Suprapubic skin (tissue), 4 donors: Measurements from ENCODE around the gene SRBD1. TPM values are rescaled to one million over a fixed set of nuclear protein-coding genes. Genes with fewer than 3 reads are reported as not detected.

Experiments
- DNase-seq, 2 donors: peaks; one replicate each; pipeline ENCODE4 v3.0.0-alpha.2; 2019; ENCODE audit warnings: low spot score in 2 of 2
- H3K27ac ChIP-seq: fragments of 200-600 bp; sonication (generic); one replicate; pipeline ENCODE4 v1.5.1; 2019
- H3K27me3 ChIP-seq: fragments of 200-600 bp; sonication (generic); one replicate; pipeline ENCODE4 v1.5.1; 2019
- H3K36me3 ChIP-seq: fragments of 200-600 bp; sonication (generic); one replicate; pipeline ENCODE4 v1.5.1; 2019
- H3K4me1 ChIP-seq: fragments of 200-600 bp; sonication (generic); one replicate; pipeline ENCODE4 v1.5.1; 2019
- H3K4me3 ChIP-seq: fragments of 200-600 bp; sonication (generic); one replicate; pipeline ENCODE4 v1.5.1; 2019; ENCODE audit warnings: mild to moderate bottlenecking
- H3K9me3 ChIP-seq: fragments of 200-600 bp; sonication (generic); one replicate; pipeline ENCODE4 v1.5.1; 2019
- EP300 ChIP-seq: sonication (generic); formaldehyde crosslinking; IDR thresholded peaks from one replicate; pipeline ENCODE4 v1.6.1; 2017; ENCODE audit warnings: antibody characterized with exemption
- POLR2A ChIP-seq, 2 donors: fragments of 450-650 bp; IDR thresholded peaks; one replicate each; pipeline ENCODE4 v1.6.1; 2017; ENCODE audit warnings: antibody characterized with exemption in 2 of 2, mild to moderate bottlenecking in 2 of 2, moderate library complexity in 2 of 2
- POLR2AphosphoS5 ChIP-seq, 3 donors: sonication (generic); formaldehyde crosslinking; IDR thresholded peaks; one replicate each; pipeline ENCODE4 v1.6.1; 2017; ENCODE audit warnings: antibody characterized with exemption in 3 of 3
- WGBS: methylation state at CpG from one replicate; pipeline ENCODE4 v1.1.5; 2018; 5-methylcytosine and 5-hydroxymethylcytosine counted together
- total RNA-seq, 4 donors: library from RNA; depleted of rRNA; stranded (reverse); fragments of >200 nt; gene quantifications; one replicate each; pipeline ENCODE4 v1.1.0, GENCODE V29; 2016
- TF ChIP-seq, protein P1 (sequence below), 2 donors: fragments of 200-600 bp in 1 of 2; fragments of 450-650 bp in 1 of 2; sonication (generic) in 1 of 2; IDR thresholded peaks; one replicate each; pipeline ENCODE4 v1.5.1; 2016 to 2019; ENCODE audit warnings: antibody characterized with exemption in 2 of 2, mild to moderate bottlenecking in 1 of 2, moderate library complexity in 1 of 2

Gene SRBD1
- total RNA-seq, 4 donors from 2014 or later, result 6.1 to 9.6 (median 7.2) TPM

- H3K27ac ChIP-seq, result no peak overlapping the region
- no peak for DNase-seq
- WGBS, result 87% methylated on average over 2 of the region's 2 CpGs
- H3K9me3 ChIP-seq, result no peaks in the 10 kb centered on the region
- no peaks in the 10 kb centered on the region for H3K4me1 ChIP-seq
- no peak for TF ChIP-seq EP300
- TF ChIP-seq, protein P1, sequence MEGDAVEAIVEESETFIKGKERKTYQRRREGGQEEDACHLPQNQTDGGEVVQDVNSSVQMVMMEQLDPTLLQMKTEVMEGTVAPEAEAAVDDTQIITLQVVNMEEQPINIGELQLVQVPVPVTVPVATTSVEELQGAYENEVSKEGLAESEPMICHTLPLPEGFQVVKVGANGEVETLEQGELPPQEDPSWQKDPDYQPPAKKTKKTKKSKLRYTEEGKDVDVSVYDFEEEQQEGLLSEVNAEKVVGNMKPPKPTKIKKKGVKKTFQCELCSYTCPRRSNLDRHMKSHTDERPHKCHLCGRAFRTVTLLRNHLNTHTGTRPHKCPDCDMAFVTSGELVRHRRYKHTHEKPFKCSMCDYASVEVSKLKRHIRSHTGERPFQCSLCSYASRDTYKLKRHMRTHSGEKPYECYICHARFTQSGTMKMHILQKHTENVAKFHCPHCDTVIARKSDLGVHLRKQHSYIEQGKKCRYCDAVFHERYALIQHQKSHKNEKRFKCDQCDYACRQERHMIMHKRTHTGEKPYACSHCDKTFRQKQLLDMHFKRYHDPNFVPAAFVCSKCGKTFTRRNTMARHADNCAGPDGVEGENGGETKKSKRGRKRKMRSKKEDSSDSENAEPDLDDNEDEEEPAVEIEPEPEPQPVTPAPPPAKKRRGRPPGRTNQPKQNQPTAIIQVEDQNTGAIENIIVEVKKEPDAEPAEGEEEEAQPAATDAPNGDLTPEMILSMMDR (IDR thresholded peaks at IDR 0.05), result no peak
- TF ChIP-seq POLR2A (IDR thresholded peaks at IDR 0.05), result no peak
- TF ChIP-seq POLR2AphosphoS5 (IDR thresholded peaks at IDR 0.05), result no peak
- no peaks in the 10 kb centered on the region for H3K27me3 ChIP-seq
- no peak overlapping the region for H3K4me3 ChIP-seq
- H3K36me3 ChIP-seq, result no peaks in the 10 kb centered on the region
These were observed 141.6 kb downstream of the SRBD1 start for GRCh38 chr2:45469314-45470099.

- Histone ChIP-seq H3K36me3 (no peaks in the 10 kb centered on the region), H3K27me3 (no peaks in the 10 kb centered on the region), H3K4me1 (no peaks in the 10 kb centered on the region), H3K9me3 (no peaks in the 10 kb centered on the region), H3K27ac (no peak overlapping the region), H3K4me3 (no peak overlapping the region)
- TF ChIP-seq, protein P1 (IDR thresholded peaks at IDR 0.05), result no peak
- TF ChIP-seq POLR2AphosphoS5 (IDR thresholded peaks at IDR 0.05) (no peak), EP300 (no peak), POLR2A (IDR thresholded peaks at IDR 0.05) (no peak)
- 96% methylated on average over 4 of the region's 4 CpGs for WGBS
- DNase-seq, result no peak
These were observed 142.8 kb downstream of the SRBD1 start for GRCh38 chr2:45468279-45468678.

DNA sequence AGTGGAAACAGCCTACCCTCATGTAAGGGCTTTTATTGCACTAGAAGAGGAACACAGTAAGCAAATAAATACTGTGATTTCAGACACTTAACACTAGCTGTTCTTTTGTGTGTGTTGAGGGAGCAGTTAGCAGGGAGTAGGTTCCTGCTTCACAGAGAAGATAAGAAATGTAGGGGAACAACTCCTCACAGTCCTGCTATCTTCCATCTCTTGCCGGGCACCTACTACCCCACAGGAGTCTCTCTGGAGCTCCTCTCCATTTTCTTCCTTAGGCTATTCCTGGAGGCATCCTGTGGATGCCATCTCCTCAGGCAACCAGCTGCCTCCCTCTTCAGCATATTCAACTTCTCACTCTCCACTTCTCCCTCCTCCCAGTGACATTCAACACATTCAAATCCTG lies 145.0 kb downstream of the SRBD1 start:
- no peak for DNase-seq
- Histone ChIP-seq H3K36me3 (no peaks in the 10 kb centered on the region), H3K4me3 (no peak overlapping the region), H3K27me3 (no peaks in the 10 kb centered on the region), H3K27ac (no peak overlapping the region), H3K9me3 (no peaks in the 10 kb centered on the region), H3K4me1 (no peaks in the 10 kb centered on the region)
- TF ChIP-seq EP300 (no peak), POLR2A (IDR thresholded peaks at IDR 0.05) (no peak), POLR2AphosphoS5 (IDR thresholded peaks at IDR 0.05) (no peak)
- TF ChIP-seq, protein P1 (IDR thresholded peaks at IDR 0.05), result no peak
- WGBS, result 86% methylated on average over 1 of the region's 1 CpG

DNA sequence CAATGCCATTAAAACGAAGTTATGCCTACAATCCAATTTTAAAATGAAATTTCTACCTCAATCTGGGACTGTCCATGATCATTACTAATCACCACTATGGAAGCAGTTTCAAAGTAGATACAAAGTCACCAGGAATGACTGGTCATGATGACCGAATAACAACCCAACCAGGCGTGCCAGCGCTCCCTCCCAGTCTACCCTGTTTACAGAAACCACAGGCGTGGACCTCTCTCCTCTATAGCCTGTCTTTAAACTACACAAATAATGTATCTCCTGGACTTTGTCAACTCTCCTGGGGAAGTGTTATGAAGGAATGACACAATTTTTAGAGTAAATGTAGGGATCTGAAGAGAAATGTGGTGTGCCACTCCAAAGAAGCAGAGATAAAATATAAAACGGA lies 150.2 kb downstream of the SRBD1 start:
- no peak for DNase-seq
- no peak overlapping the region for H3K27ac ChIP-seq
- H3K27me3 ChIP-seq, result no peaks in the 10 kb centered on the region
- peaks cover 11% of the 10 kb centered on the region for H3K4me1 ChIP-seq
- no peak overlapping the region for H3K4me3 ChIP-seq
- WGBS, result 93% methylated on average over 6 of the region's 6 CpGs
- TF ChIP-seq, protein P1 (IDR thresholded peaks at IDR 0.05), result no peak
- TF ChIP-seq POLR2A (IDR thresholded peaks at IDR 0.05) (no peak), EP300 (no peak), POLR2AphosphoS5 (IDR thresholded peaks at IDR 0.05) (no peak)
- H3K9me3 ChIP-seq, result no peaks in the 10 kb centered on the region
- H3K36me3 ChIP-seq, result no peaks in the 10 kb centered on the region

- TF ChIP-seq, protein P1 (IDR thresholded peaks at IDR 0.05), result no peak
- TF ChIP-seq EP300 (no peak), POLR2A (IDR thresholded peaks at IDR 0.05) (no peak), POLR2AphosphoS5 (IDR thresholded peaks at IDR 0.05) (no peak)
- H3K4me1 ChIP-seq, result peaks cover 11% of the 10 kb centered on the region
- H3K27me3 ChIP-seq, result no peaks in the 10 kb centered on the region
- H3K9me3 ChIP-seq, result no peaks in the 10 kb centered on the region
- peak in 1 of 2 donors; percentile 55 for DNase-seq
- WGBS, result 60% methylated on average over 3 of the region's 3 CpGs
- H3K4me3 ChIP-seq, result no peak overlapping the region
- H3K36me3 ChIP-seq, result no peaks in the 10 kb centered on the region
- H3K27ac ChIP-seq, result no peak overlapping the region
These were observed 151.2 kb downstream of the SRBD1 start for GRCh38 chr2:45459860-45460259.
